ENCODE results near the gene TRIM71.

Gene TRIM71

DNA sequence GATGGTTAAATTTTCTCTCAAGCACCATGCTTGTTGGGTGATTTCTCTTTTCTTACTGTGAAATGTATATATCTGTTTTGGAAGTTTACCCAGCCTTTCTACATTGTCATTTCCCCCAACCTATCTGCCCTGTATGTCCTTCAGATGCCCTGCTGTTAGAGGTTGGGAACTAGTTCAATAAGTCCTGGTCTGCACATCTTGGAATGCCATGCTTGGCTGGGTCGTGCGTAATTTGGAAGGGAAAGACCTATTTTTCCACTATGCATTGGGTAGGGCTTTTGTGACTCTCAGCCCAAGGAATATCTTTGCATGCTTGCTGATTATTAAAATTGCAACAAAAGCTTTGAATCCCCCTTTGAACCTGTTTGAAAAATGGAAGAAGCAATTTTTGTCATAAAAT, 63.8 kb downstream of the TRIM71 start:
- H3K4me3 Mint-ChIP-seq = no peak overlapping the region
- H3K36me3 Mint-ChIP-seq = no peaks in the 10 kb centered on the region
- peaks cover 19% of the 10 kb centered on the region for H3K27me3 Mint-ChIP-seq
- H3K4me1 Mint-ChIP-seq = peaks cover 11% of the 10 kb centered on the region
- ATAC-seq = no peak
- H3K9me3 Mint-ChIP-seq = no peaks in the 10 kb centered on the region
- no peak overlapping the region for H3K27ac Mint-ChIP-seq

GRCh38 chr3:32882189-32882588, 64.4 kb downstream of the TRIM71 start:
- no peak for ATAC-seq
- Mint-ChIP-seq H3K4me3 (no peak overlapping the region), H3K27me3 (peaks cover 18% of the 10 kb centered on the region), H3K27ac (no peak overlapping the region), H3K9me3 (no peaks in the 10 kb centered on the region), H3K4me1 (peaks cover 11% of the 10 kb centered on the region), H3K36me3 (no peaks in the 10 kb centered on the region)

GRCh38 chr3:32882603-32883025, 64.8 kb downstream of the TRIM71 start:
- Mint-ChIP-seq H3K27me3 (peaks cover 14% of the 10 kb centered on the region), H3K36me3 (no peaks in the 10 kb centered on the region), H3K27ac (no peak overlapping the region), H3K4me1 (peaks cover 16% of the 10 kb centered on the region), H3K9me3 (no peaks in the 10 kb centered on the region), H3K4me3 (no peak overlapping the region)
- peak; percentile 78 for ATAC-seq

GRCh38 chr3:32883817-32884216, 66.0 kb downstream of the TRIM71 start:
- Mint-ChIP-seq H3K27me3 (peaks cover 8% of the 10 kb centered on the region), H3K4me1 (peaks cover 16% of the 10 kb centered on the region), H3K27ac (no peak overlapping the region), H3K4me3 (no peak overlapping the region), H3K9me3 (no peaks in the 10 kb centered on the region), H3K36me3 (no peaks in the 10 kb centered on the region)
- ATAC-seq = no peak

DNA sequence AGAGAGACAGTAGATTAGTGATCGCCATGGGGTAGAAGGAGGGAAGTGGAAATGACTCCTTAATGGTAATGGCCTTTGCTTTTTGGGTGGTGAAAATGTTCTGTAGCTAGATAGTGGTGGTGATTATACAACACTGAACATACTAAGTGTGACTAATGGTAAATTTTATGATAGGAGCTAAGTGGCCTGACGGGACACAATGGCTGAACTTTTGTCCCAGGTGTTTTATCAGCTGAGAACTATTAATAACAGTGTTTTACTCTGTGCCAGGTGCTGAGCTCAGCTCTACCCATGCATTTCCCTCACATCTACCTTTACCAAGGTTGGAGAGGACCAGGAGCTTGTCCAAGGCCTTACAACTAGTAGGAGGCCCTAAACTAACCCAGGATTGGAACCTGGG, 66.8 kb downstream of the TRIM71 start:
- no peak overlapping the region for H3K27ac Mint-ChIP-seq
- no peak for ATAC-seq
- H3K4me1 Mint-ChIP-seq = peaks cover 16% of the 10 kb centered on the region
- peaks cover 8% of the 10 kb centered on the region for H3K27me3 Mint-ChIP-seq
- H3K9me3 Mint-ChIP-seq = no peaks in the 10 kb centered on the region
- no peak overlapping the region for H3K4me3 Mint-ChIP-seq
- H3K36me3 Mint-ChIP-seq = no peaks in the 10 kb centered on the region

GRCh38 chr3:32885283-32885901, 67.6 kb downstream of the TRIM71 start:
- Mint-ChIP-seq H3K27ac (no peak overlapping the region), H3K4me3 (no peak overlapping the region), H3K36me3 (no peaks in the 10 kb centered on the region), H3K27me3 (peaks cover 8% of the 10 kb centered on the region), H3K9me3 (no peaks in the 10 kb centered on the region), H3K4me1 (peaks cover 16% of the 10 kb centered on the region)
- no peak for ATAC-seq

- no peak overlapping the region for H3K27ac Mint-ChIP-seq
Observed at GRCh38 chr3:32886296-32886695, 68.5 kb downstream of the TRIM71 start.

DNA sequence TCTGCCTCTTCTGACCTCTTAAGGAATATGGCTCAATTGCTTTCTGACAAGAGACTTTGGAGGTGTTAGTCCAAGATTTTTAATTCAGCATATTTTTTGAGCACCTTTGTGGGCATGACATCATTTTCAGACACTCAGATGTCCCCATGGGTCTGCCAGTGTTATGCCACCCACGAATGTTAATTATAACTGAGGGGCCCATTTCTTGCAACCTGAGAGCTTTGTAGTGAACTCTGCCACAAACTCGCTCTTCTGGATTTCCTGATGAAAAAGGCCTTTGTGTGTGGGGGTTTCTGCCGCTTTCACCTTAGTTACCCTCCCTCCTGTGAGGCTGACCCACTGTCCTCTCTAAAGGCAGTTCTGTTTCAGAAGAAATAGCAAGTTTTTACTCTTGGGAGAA, 69.1 kb downstream of the TRIM71 start:
- Mint-ChIP-seq H3K27ac (no peak overlapping the region), H3K4me3 (no peak overlapping the region), H3K36me3 (no peaks in the 10 kb centered on the region), H3K9me3 (no peaks in the 10 kb centered on the region), H3K27me3 (peaks cover 15% of the 10 kb centered on the region), H3K4me1 (peaks cover 16% of the 10 kb centered on the region)
- ATAC-seq = no peak

More at GRCh38 chr3:32886296-32886695, 68.5 kb downstream of the TRIM71 start:
- H3K36me3 Mint-ChIP-seq = no peaks in the 10 kb centered on the region
- H3K9me3 Mint-ChIP-seq = no peaks in the 10 kb centered on the region
- peaks cover 16% of the 10 kb centered on the region for H3K4me1 Mint-ChIP-seq
- H3K4me3 Mint-ChIP-seq = no peak overlapping the region
- H3K27me3 Mint-ChIP-seq = peaks cover 15% of the 10 kb centered on the region
- no peak for ATAC-seq

DNA sequence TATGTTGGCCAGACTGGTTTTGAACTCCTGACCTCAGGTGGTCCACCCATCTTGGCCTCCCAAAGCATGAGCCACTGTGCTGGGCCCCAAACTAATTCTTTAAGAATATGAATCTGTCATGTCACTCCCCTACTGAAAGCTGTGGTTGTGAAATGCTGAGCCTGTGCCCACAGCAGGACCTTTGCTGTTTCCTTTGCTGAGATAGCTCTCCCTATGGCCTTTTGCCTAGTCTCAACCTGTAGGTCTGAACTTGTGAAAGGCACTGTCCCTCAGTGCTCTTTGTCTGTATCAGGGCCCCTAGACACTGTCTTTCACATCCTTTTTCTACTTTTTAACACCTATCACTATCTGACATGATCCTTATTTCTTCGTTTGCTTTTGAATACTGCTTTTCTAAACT, 70.9 kb downstream of the TRIM71 start:
- H3K27me3 Mint-ChIP-seq = peaks cover 25% of the 10 kb centered on the region

DNA sequence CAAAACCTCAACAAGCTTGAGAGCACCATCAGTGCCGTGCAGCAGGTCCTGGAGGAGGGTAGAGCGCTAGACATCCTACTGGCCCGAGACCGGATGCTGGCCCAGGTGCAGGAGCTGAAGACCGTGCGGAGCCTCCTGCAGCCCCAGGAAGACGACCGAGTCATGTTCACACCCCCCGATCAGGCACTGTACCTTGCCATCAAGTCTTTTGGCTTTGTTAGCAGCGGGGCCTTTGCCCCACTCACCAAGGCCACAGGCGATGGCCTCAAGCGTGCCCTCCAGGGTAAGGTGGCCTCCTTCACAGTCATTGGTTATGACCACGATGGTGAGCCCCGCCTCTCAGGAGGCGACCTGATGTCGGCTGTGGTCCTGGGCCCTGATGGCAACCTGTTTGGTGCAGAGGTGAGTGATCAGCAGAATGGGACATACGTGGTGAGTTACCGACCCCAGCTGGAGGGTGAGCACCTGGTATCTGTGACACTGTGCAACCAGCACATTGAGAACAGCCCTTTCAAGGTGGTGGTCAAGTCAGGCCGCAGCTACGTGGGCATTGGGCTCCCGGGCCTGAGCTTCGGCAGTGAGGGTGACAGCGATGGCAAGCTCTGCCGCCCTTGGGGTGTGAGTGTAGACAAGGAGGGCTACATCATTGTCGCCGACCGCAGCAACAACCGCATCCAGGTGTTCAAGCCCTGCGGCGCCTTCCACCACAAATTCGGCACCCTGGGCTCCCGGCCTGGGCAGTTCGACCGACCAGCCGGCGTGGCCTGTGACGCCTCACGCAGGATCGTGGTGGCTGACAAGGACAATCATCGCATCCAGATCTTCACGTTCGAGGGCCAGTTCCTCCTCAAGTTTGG, 72.9 kb downstream of the TRIM71 start:
- peaks cover 25% of the 10 kb centered on the region for H3K27me3 Mint-ChIP-seq
- peaks cover 6% of the 10 kb centered on the region for H3K4me1 Mint-ChIP-seq
- H3K27ac Mint-ChIP-seq = no peak overlapping the region
- no peak for ATAC-seq
- no peak overlapping the region for H3K4me3 Mint-ChIP-seq
- no peaks in the 10 kb centered on the region for H3K36me3 Mint-ChIP-seq
- H3K9me3 Mint-ChIP-seq = no peaks in the 10 kb centered on the region

More for the DNA sequence above, 70.9 kb downstream of the TRIM71 start:
- Mint-ChIP-seq H3K27ac (no peak overlapping the region), H3K4me3 (no peak overlapping the region), H3K9me3 (no peaks in the 10 kb centered on the region), H3K4me1 (peaks cover 6% of the 10 kb centered on the region), H3K36me3 (no peaks in the 10 kb centered on the region)
- ATAC-seq = peak; percentile 73

GRCh38 chr3:32891365-32891764, 73.6 kb downstream of the TRIM71 start:
- H3K27me3 Mint-ChIP-seq = peaks cover 25% of the 10 kb centered on the region
- peaks cover 6% of the 10 kb centered on the region for H3K4me1 Mint-ChIP-seq
- no peak overlapping the region for H3K4me3 Mint-ChIP-seq
- no peak overlapping the region for H3K27ac Mint-ChIP-seq
- H3K9me3 Mint-ChIP-seq = no peaks in the 10 kb centered on the region
- no peaks in the 10 kb centered on the region for H3K36me3 Mint-ChIP-seq
- ATAC-seq = no peak

DNA sequence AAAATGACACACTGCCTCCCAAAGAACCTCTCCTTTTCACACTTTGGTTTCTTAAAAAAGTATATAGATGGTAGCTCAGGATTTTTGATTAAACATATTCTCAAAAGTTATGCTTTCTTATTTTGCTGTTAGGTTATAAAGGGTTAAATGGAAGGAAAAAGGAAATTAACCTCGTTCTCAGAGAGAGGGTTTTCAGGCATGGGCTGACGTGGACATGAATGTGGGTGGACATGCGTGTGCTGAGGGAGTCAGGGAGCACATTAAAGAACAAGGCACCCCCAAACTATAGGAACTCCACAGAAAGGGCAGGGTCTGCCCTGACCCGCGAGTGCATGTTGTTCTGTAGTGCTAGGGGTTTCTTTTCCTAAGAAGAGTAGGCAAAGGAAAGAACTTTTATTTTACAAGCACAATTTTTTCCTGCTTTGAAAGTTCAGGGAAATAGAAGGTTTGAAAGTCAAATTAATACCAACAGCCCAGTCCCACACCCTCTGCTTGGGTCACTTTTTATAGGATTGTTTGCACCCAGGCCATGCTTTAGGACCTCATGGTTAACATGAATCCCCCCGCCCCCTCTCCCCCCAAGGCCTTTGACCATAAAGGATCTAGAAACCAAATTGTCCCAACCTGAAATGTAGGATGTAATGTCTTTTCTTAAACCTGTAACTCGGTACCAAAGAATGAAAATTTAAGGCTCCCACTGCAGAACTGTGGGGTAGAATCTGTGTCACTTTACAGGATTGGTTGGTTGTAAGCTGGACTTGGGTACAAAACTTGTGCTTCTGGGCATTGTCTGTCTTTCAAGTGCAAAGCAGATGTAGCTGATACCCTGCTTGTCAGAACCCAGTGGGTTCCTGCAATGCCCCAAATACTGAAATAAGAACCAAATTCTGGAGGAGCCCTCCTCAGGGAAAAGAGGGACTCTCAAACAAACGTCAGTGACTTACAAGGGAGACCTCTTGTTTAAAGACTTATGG, 75.1 kb downstream of the TRIM71 start:
- Mint-ChIP-seq H3K36me3 (no peaks in the 10 kb centered on the region), H3K27me3 (peaks cover 25% of the 10 kb centered on the region), H3K27ac (no peak overlapping the region), H3K4me3 (no peak overlapping the region), H3K9me3 (no peaks in the 10 kb centered on the region), H3K4me1 (no peaks in the 10 kb centered on the region)
- ATAC-seq = no peak

- H3K36me3 Mint-ChIP-seq = no peaks in the 10 kb centered on the region
- no peak for ATAC-seq
- no peak overlapping the region for H3K4me3 Mint-ChIP-seq
- H3K27ac Mint-ChIP-seq = no peak overlapping the region
- H3K4me1 Mint-ChIP-seq = no peaks in the 10 kb centered on the region
- H3K27me3 Mint-ChIP-seq = peaks cover 43% of the 10 kb centered on the region
- no peaks in the 10 kb centered on the region for H3K9me3 Mint-ChIP-seq
Observed at GRCh38 chr3:32894977-32895376, 77.2 kb downstream of the TRIM71 start.

DNA sequence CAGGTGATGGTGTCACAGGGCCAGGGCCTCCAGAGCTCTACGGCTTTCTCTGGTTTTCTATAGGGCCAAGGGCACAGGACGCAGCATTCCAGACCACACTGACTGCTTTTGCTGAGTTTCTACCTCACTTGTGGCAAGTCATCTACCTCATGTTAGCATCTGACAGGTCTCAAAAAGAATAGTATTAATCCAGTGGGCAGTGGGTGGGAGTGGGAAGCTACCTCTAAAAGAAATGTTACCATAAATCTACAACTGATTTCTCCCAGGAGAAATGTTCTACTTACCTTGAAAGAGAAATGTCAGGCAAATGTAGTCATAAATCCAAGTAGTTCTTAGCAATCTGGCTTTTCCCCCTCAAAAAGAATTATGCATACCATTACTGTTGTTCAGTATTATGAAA, 77.9 kb downstream of the TRIM71 start:
- H3K9me3 Mint-ChIP-seq = no peaks in the 10 kb centered on the region
- no peak overlapping the region for H3K4me3 Mint-ChIP-seq
- no peaks in the 10 kb centered on the region for H3K4me1 Mint-ChIP-seq
- ATAC-seq = no peak
- peaks cover 44% of the 10 kb centered on the region for H3K27me3 Mint-ChIP-seq
- no peaks in the 10 kb centered on the region for H3K36me3 Mint-ChIP-seq
- no peak overlapping the region for H3K27ac Mint-ChIP-seq

GRCh38 chr3:32896143-32896542, 78.3 kb downstream of the TRIM71 start:
- Mint-ChIP-seq H3K4me3 (no peak overlapping the region), H3K27ac (no peak overlapping the region), H3K27me3 (peaks cover 40% of the 10 kb centered on the region), H3K9me3 (no peaks in the 10 kb centered on the region), H3K4me1 (no peaks in the 10 kb centered on the region), H3K36me3 (no peaks in the 10 kb centered on the region)
- no peak for ATAC-seq
